Neural progenitor cell (in vitro differentiated cells): Measurements from ENCODE around the gene ULK4.
"Not testable (repeated sequence)": the region's sequence is repeated elsewhere in the genome, so short reads cannot be mapped to it uniquely, and the experiment has no call there.

Experiments used
- EZH2 ChIP-seq: fragments of 200-600 bp; sonication (generic); IDR thresholded peaks from 2 replicates; pipeline ENCODE4 v1.6.1; 2017; ENCODE audit warnings: antibody characterized with exemption, mild to moderate bottlenecking, moderate library complexity
- EZH2phosphoT487 ChIP-seq: fragments of 200-600 bp; sonication (generic); IDR thresholded peaks from 2 replicates; pipeline ENCODE4 v1.6.1; 2017; ENCODE audit warnings: antibody characterized with exemption
- TF ChIP-seq, protein P1 (sequence below): fragments of 200-600 bp; sonication (generic); IDR thresholded peaks from 2 replicates; pipeline ENCODE4 v1.5.1; 2017; ENCODE audit warnings: antibody characterized with exemption, mild to moderate bottlenecking

DNA sequence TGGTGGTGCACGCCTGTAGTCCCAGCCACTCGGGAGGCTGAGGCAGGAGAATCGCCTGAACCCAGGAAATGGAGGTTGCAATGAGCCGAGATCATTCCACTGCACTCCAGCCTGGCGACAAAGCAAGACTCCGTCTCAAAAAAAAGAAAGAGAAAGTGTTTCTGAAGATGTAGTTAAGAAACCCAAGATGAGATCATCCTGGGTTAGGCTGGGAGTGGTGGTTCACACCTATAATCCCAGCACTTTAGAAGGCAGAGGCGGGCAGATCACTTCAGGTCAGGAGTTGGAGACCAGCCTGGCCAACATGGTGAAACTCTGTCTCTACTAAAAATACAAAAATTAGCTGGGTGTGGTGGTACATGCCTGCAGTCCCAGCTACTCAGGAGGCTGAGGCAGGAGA, 286.8 kb downstream of the ULK4 start:
- TF ChIP-seq, protein P1, sequence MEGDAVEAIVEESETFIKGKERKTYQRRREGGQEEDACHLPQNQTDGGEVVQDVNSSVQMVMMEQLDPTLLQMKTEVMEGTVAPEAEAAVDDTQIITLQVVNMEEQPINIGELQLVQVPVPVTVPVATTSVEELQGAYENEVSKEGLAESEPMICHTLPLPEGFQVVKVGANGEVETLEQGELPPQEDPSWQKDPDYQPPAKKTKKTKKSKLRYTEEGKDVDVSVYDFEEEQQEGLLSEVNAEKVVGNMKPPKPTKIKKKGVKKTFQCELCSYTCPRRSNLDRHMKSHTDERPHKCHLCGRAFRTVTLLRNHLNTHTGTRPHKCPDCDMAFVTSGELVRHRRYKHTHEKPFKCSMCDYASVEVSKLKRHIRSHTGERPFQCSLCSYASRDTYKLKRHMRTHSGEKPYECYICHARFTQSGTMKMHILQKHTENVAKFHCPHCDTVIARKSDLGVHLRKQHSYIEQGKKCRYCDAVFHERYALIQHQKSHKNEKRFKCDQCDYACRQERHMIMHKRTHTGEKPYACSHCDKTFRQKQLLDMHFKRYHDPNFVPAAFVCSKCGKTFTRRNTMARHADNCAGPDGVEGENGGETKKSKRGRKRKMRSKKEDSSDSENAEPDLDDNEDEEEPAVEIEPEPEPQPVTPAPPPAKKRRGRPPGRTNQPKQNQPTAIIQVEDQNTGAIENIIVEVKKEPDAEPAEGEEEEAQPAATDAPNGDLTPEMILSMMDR = not testable (repeated sequence)
- TF ChIP-seq EZH2, EZH2phosphoT487: not testable (repeated sequence)
